ENCODE measurements around the gene WIF1. TPM values are rescaled to one million over a fixed set of nuclear protein-coding genes. Genes with fewer than 3 reads are reported as not detected.

Gene WIF1, protein sequence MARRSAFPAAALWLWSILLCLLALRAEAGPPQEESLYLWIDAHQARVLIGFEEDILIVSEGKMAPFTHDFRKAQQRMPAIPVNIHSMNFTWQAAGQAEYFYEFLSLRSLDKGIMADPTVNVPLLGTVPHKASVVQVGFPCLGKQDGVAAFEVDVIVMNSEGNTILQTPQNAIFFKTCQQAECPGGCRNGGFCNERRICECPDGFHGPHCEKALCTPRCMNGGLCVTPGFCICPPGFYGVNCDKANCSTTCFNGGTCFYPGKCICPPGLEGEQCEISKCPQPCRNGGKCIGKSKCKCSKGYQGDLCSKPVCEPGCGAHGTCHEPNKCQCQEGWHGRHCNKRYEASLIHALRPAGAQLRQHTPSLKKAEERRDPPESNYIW
- not detected for total RNA-seq
- polyA plus RNA-seq = not detected

DNA sequence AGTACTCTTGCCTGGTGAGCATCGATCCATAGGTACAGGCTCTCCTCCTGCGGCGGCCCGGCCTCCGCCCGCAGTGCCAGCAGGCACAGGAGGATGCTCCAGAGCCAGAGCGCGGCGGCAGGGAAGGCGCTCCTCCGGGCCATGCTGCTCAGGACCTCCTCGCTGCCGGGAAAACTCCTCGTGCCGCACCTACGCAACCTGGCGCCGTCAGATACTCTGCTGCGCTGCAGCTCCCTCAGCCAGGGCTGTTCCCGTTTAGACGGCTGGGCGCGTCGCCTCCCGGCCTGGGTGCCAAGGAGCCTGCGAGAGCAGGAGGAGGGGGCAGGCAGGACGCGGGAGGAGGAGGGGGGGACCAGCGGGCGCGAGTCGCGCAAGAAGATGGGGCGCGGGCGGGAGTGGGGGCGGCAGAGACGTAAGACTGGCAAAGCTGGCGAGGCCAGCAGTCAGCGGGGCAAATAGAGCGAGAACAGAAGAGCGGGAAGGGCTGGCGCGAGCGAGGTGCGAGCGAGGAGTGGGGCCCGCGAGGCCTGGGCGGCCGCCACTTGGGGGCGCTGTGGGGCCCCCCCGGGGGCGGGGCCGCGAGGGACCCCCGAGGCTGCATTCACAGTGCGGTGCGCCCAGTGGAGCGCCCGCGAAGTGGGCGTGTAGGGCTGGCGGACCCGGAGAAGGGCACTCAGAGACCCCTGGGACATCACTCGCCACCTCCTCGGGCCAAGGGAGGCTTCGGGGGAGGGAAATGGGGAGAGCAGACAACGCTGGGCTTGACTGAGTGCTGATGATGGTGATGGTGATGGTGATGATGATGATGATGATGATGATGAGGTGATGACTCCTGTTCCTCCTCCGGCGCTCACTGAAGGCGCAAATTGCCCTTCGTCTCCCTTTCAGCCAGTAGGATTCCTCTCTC is at the start of gene WIF1:
Gene WIF1, minus strand, starts transcription at position 257 of the 907 bp plus-strand sequence. Its CDS starts 114 bp downstream, at position 143.
- Mint-ChIP-seq H3K27me3 (peaks cover 36 to 56% of the 10 kb centered on the region in 2 donors), H3K4me1 (peaks cover 0 to 14% (median 7%) of the 10 kb centered on the region in 3 donors), H3K27ac (no peak within 1 kb of the TSS), H3K9me3 (peaks cover 0 to 2% (median 0%) of the 10 kb centered on the region in 5 donors), H3K36me3 (no peaks in the 10 kb centered on the region), H3K4me3 (peak within 1 kb of the TSS in 6 of 7 donors; percentile 28 to 57 (median 50))
- H3K4me1 ChIP-seq (ENCODE audit: insufficient read depth, low read length) = no peaks in the 10 kb centered on the region
- peak in 2 of 5 donors; percentile 1 to 22 for DNase-seq
- ChIA-PET POLR2A (interaction anchor here (0.6 kb wide), 1 partner anchor 59 kb away, joined by 3 read pairs; no protein-coding TSS in a partner anchor), CTCF (interaction anchor here (1.2 kb wide), 1 partner anchor 13 kb away, joined by 3 read pairs; no protein-coding TSS in a partner anchor)
- H3K9me3 ChIP-seq (ENCODE audit: low read length) = no peaks in the 10 kb centered on the region
- peaks cover 20% of the 10 kb centered on the region for H3K27me3 ChIP-seq (ENCODE audit: insufficient read depth, low read length, poor library complexity, severe bottlenecking)
- no peaks in the 10 kb centered on the region for H3K36me3 ChIP-seq (ENCODE audit: insufficient read depth, low read length)
- no peak within 1 kb of the TSS for H3K27ac ChIP-seq (ENCODE audit: low read depth, low read length)
- H3K4me3 ChIP-seq (ENCODE audit: low read length) = no peak within 1 kb of the TSS

DNA sequence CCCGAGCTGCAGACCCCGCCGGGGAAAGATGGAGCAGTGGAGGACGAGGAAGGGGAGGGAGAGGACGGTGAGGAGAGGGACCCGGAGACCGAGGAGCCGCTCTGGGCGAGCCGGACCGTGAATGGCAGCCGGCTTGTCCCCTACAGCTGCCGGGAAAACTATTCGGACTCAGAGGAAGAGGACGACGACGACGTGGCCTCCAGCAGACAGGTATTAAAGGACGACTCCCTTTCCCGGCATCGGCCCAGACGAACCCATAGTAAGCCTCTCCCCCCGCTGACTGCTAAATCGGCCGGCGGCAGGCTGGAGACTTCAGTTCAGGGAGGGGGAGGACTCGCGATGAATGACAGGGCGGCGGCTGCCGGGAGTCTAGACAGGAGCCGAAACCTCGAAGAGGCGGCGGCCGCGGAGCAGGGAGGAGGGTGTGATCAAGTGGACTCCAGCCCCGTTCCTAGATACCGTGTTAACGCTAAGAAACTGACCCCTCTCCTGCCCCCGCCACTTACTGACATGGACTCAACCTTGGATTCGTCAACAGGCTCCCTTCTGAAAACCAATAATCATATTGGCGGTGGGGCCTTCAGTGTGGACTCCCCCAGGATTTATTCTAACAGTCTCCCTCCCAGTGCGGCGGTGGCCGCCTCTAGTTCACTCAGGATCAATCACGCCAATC is 49.2 kb upstream of the WIF1 start:
- H3K4me3 Mint-ChIP-seq = peak overlapping the region; percentile 88 to 100 (median 93)
- DNase-seq = peak; percentile 57 to 80 (median 66)
- peaks cover 13 to 40% (median 22%) of the 10 kb centered on the region in 3 donors for H3K4me1 Mint-ChIP-seq
- Histone ChIP-seq H3K27ac (ENCODE audit: low read depth, low read length) (peak overlapping the region; percentile 81), H3K36me3 (ENCODE audit: insufficient read depth, low read length) (peaks cover 3% of the 10 kb centered on the region), H3K4me1 (ENCODE audit: insufficient read depth, low read length) (peaks cover 51% of the 10 kb centered on the region), H3K27me3 (ENCODE audit: insufficient read depth, low read length, poor library complexity, severe bottlenecking) (no peaks in the 10 kb centered on the region), H3K9me3 (ENCODE audit: low read length) (no peaks in the 10 kb centered on the region), H3K4me3 (ENCODE audit: low read length) (peak overlapping the region; percentile 79)
- H3K9me3 Mint-ChIP-seq = no peaks in the 10 kb centered on the region
- POLR2A ChIA-PET = interaction anchor here (1.7 kb wide), 1 partner anchor 47 kb away, joined by 4 read pairs; no protein-coding TSS in a partner anchor
- peaks cover 0 to 32% (median 5%) of the 10 kb centered on the region in 3 donors for H3K36me3 Mint-ChIP-seq
- peak overlapping the region; percentile 88 to 99 (median 96) for H3K27ac Mint-ChIP-seq
- CTCF ChIA-PET = interaction anchor here (1.1 to 1.3 kb wide), 2 partner anchors 11 to 999 kb away, joined by 3 to 4 read pairs; no protein-coding TSS in a partner anchor
- H3K27me3 Mint-ChIP-seq = peaks cover 3 to 4% of the 10 kb centered on the region in 2 donors

DNA sequence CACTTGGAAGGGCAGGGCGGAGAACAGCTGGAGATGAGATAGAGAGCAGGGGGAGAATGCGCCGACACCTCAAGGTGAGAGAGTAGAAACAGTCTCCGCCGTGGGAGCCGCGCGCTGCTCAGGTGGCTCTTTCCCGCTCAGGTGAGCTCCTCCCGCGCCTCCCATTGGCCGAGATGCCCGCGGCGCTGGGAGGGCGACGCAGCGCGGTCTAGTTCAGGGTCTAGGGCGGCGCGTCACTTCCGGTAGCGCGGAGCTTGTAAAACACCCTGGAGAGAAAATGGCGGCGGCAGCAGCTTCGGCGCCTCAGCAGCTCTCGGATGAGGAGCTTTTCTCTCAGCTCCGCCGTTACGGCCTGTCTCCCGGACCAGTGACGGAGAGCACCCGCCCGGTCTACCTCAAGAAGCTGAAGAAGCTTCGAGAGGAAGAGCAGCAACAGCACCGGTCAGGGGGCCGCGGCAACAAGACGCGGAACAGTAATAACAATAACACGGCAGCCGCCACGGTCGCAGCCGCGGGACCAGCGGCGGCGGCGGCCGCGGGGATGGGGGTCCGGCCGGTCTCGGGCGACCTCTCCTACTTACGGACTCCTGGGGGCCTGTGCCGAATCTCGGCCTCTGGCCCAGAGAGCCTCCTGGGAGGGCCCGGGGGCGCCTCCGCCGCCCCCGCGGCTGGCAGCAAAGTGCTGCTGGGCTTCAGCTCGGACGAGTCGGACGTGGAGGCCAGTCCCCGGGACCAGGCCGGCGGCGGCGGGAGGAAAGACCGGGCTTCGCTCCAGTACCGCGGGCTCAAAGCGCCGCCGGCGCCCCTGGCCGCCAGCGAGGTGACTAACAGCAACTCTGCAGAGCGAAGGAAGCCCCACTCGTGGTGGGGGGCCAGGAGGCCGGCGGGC is 48.5 kb upstream of the WIF1 start, which contains the start of gene LEMD3:
Gene LEMD3, plus strand, starts transcription at position 264 of the 889 bp plus-strand sequence. Its CDS starts 14 bp downstream, at position 278.
- Mint-ChIP-seq H3K9me3 (no peaks in the 10 kb centered on the region), H3K36me3 (peaks cover 0 to 32% (median 5%) of the 10 kb centered on the region in 3 donors), H3K27ac (peak within 1 kb of the TSS; percentile 98 to 100 (median 100)), H3K27me3 (peaks cover 4% of the 10 kb centered on the region in 2 donors), H3K4me1 (peaks cover 13 to 40% (median 22%) of the 10 kb centered on the region in 3 donors), H3K4me3 (peak within 1 kb of the TSS; percentile 94 to 100 (median 99))
- DNase-seq = peak; percentile 91 to 96 (median 93)
- peak within 1 kb of the TSS; percentile 79 for H3K4me3 ChIP-seq (ENCODE audit: low read length)
- POLR2A ChIA-PET = interaction anchor here (0.8 to 1.9 kb wide), 9 partner anchors 13 to 1000 kb away, joined by 3 to 22 read pairs (median 4); partner anchors contain the start of genes GNS, LLPH, TMBIM4 and XPOT
- no peaks in the 10 kb centered on the region for H3K9me3 ChIP-seq (ENCODE audit: low read length)
- no peaks in the 10 kb centered on the region for H3K36me3 ChIP-seq (ENCODE audit: insufficient read depth, low read length)
- CTCF ChIA-PET = interaction anchor here (1.0 to 1.8 kb wide), 7 partner anchors 12 to 1000 kb away, joined by 3 to 19 read pairs (median 4); no protein-coding TSS in a partner anchor
- peak within 1 kb of the TSS; percentile 81 for H3K27ac ChIP-seq (ENCODE audit: low read depth, low read length)
- H3K4me1 ChIP-seq (ENCODE audit: insufficient read depth, low read length) = peaks cover 44% of the 10 kb centered on the region
- no peaks in the 10 kb centered on the region for H3K27me3 ChIP-seq (ENCODE audit: insufficient read depth, low read length, poor library complexity, severe bottlenecking)

DNA sequence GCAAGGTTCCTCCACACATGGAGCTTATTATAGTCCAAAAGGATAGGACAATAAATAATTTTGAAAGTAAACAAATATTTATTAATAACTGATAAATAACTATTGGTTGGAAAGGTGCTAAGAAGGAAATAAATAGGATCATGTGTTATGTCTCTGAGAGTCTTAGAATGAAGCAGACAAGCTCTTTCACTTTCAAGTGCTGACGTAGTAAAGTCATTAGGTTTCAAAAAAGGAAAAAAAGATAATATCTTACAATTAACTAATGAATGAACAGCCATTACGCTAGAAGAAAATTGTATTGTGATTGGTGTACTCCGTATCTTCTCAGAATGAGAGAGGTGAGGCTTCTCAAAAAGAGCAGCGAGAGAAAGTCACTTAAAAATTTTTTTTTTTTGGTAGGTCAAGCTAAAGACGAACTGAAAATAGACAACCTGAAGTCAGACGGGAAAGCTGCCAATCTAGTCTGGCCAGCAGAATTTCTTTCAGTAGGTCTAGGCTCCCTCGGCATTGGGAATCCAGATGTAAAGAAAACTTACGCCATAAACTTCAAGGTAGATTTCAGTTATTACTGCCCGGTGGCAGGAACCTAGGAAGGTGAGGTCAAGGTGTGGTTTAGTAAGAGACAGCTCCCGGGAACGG is 47.7 kb upstream of the WIF1 start:
- H3K27ac Mint-ChIP-seq = peak overlapping the region; percentile 98 to 100 (median 100)
- Histone ChIP-seq H3K9me3 (ENCODE audit: low read length) (no peaks in the 10 kb centered on the region), H3K27ac (ENCODE audit: low read depth, low read length) (peak overlapping the region; percentile 81), H3K4me3 (ENCODE audit: low read length) (peak overlapping the region; percentile 79), H3K4me1 (ENCODE audit: insufficient read depth, low read length) (peaks cover 38% of the 10 kb centered on the region), H3K27me3 (ENCODE audit: insufficient read depth, low read length, poor library complexity, severe bottlenecking) (no peaks in the 10 kb centered on the region), H3K36me3 (ENCODE audit: insufficient read depth, low read length) (no peaks in the 10 kb centered on the region)
- peak in 1 of 5 donors; percentile 30 for DNase-seq
- ChIA-PET POLR2A (interaction anchor here (0.8 to 1.9 kb wide), 9 partner anchors 12 to 1001 kb away, joined by 3 to 22 read pairs (median 4); partner anchors contain the start of genes GNS, LLPH, TMBIM4 and XPOT), CTCF (interaction anchor here (1.0 to 1.8 kb wide), 7 partner anchors 12 to 1000 kb away, joined by 3 to 19 read pairs (median 4); no protein-coding TSS in a partner anchor)
- H3K4me3 Mint-ChIP-seq = peak overlapping the region; percentile 94 to 100 (median 99)
- peaks cover 0 to 32% (median 5%) of the 10 kb centered on the region in 3 donors for H3K36me3 Mint-ChIP-seq
- H3K4me1 Mint-ChIP-seq = peaks cover 13 to 39% (median 22%) of the 10 kb centered on the region in 3 donors
- peaks cover 5% of the 10 kb centered on the region in 2 donors for H3K27me3 Mint-ChIP-seq
- no peaks in the 10 kb centered on the region for H3K9me3 Mint-ChIP-seq

DNA sequence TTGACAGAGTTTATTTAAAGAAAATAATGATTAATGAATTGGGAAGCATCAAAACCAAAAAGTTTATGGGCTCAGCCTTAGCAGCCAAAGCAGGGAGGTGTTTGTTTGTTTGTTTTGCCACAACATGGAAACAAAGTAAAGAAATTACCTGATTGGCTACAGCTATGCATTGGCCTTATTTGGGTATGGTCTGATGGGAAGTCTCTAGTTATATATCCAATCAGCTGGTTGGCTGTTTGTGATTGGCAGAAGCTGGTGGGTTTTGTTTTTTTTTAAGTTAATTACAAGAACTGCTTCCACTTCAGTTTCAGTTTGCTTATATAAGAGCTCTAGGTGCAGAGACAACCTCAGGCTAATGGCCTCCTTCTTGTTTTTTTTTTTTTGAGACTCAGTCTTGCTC is 43.7 kb upstream of the WIF1 start:
- no peak for DNase-seq
- Histone ChIP-seq H3K27ac (ENCODE audit: low read depth, low read length) (no peak overlapping the region), H3K4me3 (ENCODE audit: low read length) (no peak overlapping the region), H3K4me1 (ENCODE audit: insufficient read depth, low read length) (peaks cover 6% of the 10 kb centered on the region), H3K9me3 (ENCODE audit: low read length) (no peaks in the 10 kb centered on the region), H3K36me3 (ENCODE audit: insufficient read depth, low read length) (no peaks in the 10 kb centered on the region), H3K27me3 (ENCODE audit: insufficient read depth, low read length, poor library complexity, severe bottlenecking) (peaks cover 3% of the 10 kb centered on the region)
- Mint-ChIP-seq H3K27me3 (peaks cover 13 to 41% of the 10 kb centered on the region in 2 donors), H3K9me3 (no peaks in the 10 kb centered on the region), H3K4me3 (no peak overlapping the region), H3K36me3 (peaks cover 0 to 9% (median 0%) of the 10 kb centered on the region in 3 donors), H3K27ac (no peak overlapping the region), H3K4me1 (peaks cover 9 to 13% (median 13%) of the 10 kb centered on the region in 3 donors)
- CTCF ChIA-PET = interaction anchor here (1.2 to 2.0 kb wide), 2 partner anchors 11 to 22 kb away, joined by 4 to 6 read pairs; no protein-coding TSS in a partner anchor
- POLR2A ChIA-PET = no interaction called here

DNA sequence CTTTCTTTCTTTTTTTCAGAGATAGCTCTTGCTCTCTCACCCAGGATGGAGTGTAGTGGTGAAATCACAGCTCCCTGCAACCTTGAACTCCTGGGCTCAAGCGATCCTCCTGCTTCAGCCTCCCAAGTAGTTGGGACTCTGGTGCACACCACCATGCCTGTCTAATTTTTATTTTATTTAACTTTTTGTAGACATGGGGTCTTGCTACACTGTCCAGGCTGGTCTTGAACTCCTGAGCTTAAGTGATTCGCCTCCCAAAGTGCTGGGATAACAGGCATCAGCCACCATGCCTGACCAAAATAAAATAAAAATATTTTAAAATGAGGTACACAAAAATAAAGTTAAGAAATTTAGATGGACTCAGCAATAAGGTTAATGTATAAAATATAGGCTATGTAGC is 43.1 kb upstream of the WIF1 start:
- Mint-ChIP-seq H3K27me3 (peaks cover 11 to 44% of the 10 kb centered on the region in 2 donors), H3K4me1 (peaks cover 6 to 12% (median 11%) of the 10 kb centered on the region in 3 donors), H3K36me3 (peaks cover 0 to 6% (median 0%) of the 10 kb centered on the region in 3 donors), H3K27ac (no peak overlapping the region), H3K9me3 (no peaks in the 10 kb centered on the region), H3K4me3 (no peak overlapping the region)
- DNase-seq = no peak
- ChIA-PET POLR2A (no interaction called here), CTCF (interaction anchor here (1.2 to 2.0 kb wide), 2 partner anchors 11 to 22 kb away, joined by 4 to 6 read pairs; no protein-coding TSS in a partner anchor)
- H3K4me1 ChIP-seq (ENCODE audit: insufficient read depth, low read length) = peaks cover 6% of the 10 kb centered on the region
- peaks cover 3% of the 10 kb centered on the region for H3K27me3 ChIP-seq (ENCODE audit: insufficient read depth, low read length, poor library complexity, severe bottlenecking)
- H3K36me3 ChIP-seq (ENCODE audit: insufficient read depth, low read length) = no peaks in the 10 kb centered on the region
- H3K27ac ChIP-seq (ENCODE audit: low read depth, low read length) = no peak overlapping the region
- no peak overlapping the region for H3K4me3 ChIP-seq (ENCODE audit: low read length)
- H3K9me3 ChIP-seq (ENCODE audit: low read length) = no peaks in the 10 kb centered on the region

Data from CD8-positive, alpha-beta memory T cell (primary cell).